Hepatocyte (in vitro differentiated cells): ENCODE data around the gene FXYD2.

ENCODE experiments used
- CTCF ChIP-seq: fragments of 200-600 bp; sonication (generic); IDR thresholded peaks from 2 replicates; pipeline ENCODE4 v1.5.1; 2016; ENCODE audit warnings: antibody characterized with exemption, mild to moderate bottlenecking; ENCODE audit not compliant: poor library complexity
- EZH2 ChIP-seq: fragments of 200-600 bp; sonication (generic); IDR thresholded peaks from 2 replicates; pipeline ENCODE4 v1.6.1; 2016; ENCODE audit warnings: antibody characterized with exemption, mild to moderate bottlenecking, borderline replicate concordance
- EZH2phosphoT487 ChIP-seq: fragments of 200-600 bp; sonication (generic); IDR thresholded peaks from one replicate; pipeline ENCODE4 v1.6.1; 2018; ENCODE audit warnings: antibody characterized with exemption, mild to moderate bottlenecking, low read depth, moderate library complexity; ENCODE audit not compliant: unreplicated experiment, severe bottlenecking

GRCh38 chr11:117868815-117869561 lies 44.4 kb upstream of the FXYD2 start:
- no peak for TF ChIP-seq CTCF
- no peak for TF ChIP-seq EZH2phosphoT487
- no peak for TF ChIP-seq EZH2
